ENCODE data around the gene TRIM37. TPM values are rescaled to one million over a fixed set of nuclear protein-coding genes. Genes with fewer than 3 reads are reported as not detected.

TRIM37 gene
- total RNA-seq, 6 experiments from 2014 or later, result 7.2 to 11.0 (median 9.0) TPM

DNA sequence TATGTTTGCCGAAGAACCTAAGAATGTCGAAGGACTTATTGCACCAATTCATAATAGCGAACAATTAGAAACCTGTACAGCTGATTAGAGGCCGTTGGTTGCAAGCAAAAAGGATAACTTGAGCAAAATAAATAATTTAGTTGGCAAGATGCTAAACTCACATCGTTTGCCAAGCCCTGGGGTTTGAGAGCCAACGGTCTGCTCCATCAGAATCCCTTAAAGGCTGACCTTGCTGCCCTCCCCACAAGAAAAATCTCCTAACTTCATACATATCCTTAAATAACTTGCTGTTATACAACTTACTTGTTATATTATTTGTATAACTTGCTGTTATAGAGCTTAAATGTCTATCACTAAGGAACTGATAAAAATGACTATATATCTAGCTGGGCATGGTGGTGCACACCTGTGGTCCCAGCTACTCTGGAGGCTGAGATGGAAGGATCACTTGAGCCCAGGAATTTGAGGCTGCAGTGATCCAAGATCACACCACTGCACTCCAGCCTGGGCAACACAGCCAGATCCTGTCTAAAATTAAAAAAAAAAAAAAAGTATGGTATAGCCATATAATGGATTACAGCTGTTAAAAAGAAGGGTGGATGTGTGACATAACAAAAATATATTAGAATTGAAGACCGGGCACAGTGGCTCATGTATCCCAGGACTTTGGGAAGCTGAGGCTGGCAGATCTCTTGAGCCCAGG is 1.9 kb upstream of the TRIM37 start:
- peaks cover 0 to 15% (median 4%) of the 10 kb centered on the region in 4 donors for H3K4me1 ChIP-seq
- ATAC-seq, result no peak
- H3K27me3 ChIP-seq, result no peaks in the 10 kb centered on the region
- no peak overlapping the region for H3K27ac ChIP-seq
- H3K9me3 ChIP-seq, result no peaks in the 10 kb centered on the region
- WGBS (ENCODE audit: insufficient coverage, low coverage, low lambda C conversion rate, missing lambda C conversion rate), result 84% methylated on average over 7 of the region's 7 CpGs
- intact Hi-C loops (cut with DNase I), result no loop called here
- no peak overlapping the region for H3K4me3 ChIP-seq
- DNase-seq, result no peak
- no peaks in the 10 kb centered on the region for H3K36me3 ChIP-seq
- TF ChIP-seq, protein P1, sequence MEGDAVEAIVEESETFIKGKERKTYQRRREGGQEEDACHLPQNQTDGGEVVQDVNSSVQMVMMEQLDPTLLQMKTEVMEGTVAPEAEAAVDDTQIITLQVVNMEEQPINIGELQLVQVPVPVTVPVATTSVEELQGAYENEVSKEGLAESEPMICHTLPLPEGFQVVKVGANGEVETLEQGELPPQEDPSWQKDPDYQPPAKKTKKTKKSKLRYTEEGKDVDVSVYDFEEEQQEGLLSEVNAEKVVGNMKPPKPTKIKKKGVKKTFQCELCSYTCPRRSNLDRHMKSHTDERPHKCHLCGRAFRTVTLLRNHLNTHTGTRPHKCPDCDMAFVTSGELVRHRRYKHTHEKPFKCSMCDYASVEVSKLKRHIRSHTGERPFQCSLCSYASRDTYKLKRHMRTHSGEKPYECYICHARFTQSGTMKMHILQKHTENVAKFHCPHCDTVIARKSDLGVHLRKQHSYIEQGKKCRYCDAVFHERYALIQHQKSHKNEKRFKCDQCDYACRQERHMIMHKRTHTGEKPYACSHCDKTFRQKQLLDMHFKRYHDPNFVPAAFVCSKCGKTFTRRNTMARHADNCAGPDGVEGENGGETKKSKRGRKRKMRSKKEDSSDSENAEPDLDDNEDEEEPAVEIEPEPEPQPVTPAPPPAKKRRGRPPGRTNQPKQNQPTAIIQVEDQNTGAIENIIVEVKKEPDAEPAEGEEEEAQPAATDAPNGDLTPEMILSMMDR (IDR thresholded peaks at IDR 0.05), result no peak
- no peak for TF ChIP-seq POLR2A (IDR thresholded peaks at IDR 0.05)

DNA sequence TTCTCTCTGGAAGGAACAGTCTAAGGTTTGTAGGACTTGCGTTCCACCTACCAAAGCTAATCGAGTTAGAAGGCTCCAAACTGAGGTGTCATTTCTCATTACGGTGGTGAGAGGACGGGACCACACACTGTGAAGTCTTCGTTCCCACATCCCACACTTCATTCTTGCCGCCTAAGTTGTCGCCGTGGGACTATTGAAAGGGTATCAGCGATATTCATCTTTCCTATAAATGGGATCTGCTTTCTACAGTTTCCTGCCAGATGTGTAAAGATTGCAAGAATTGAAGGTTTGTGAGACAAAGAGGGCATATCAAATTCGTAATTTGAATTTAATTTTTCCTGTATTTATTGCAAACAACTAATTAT is 608 bp upstream of the TRIM37 start:
- intact Hi-C loops (cut with DNase I), result no loop called here
- 1% methylated on average over 10 of the region's 10 CpGs for WGBS (ENCODE audit: insufficient coverage, low coverage, low lambda C conversion rate, missing lambda C conversion rate)
- Histone ChIP-seq H3K4me1 (peaks cover 0 to 15% (median 4%) of the 10 kb centered on the region in 4 donors), H3K9me3 (no peaks in the 10 kb centered on the region), H3K4me3 (peak overlapping the region; percentile 90 to 98 (median 97)), H3K36me3 (no peaks in the 10 kb centered on the region), H3K27me3 (no peaks in the 10 kb centered on the region), H3K27ac (peak overlapping the region in 2 of 3 donors; percentile 40 to 83)
- ATAC-seq, result no peak
- no peak for DNase-seq
- no peak for TF ChIP-seq POLR2A (IDR thresholded peaks at IDR 0.05)
- TF ChIP-seq, protein P1 (IDR thresholded peaks at IDR 0.05), result no peak

DNA sequence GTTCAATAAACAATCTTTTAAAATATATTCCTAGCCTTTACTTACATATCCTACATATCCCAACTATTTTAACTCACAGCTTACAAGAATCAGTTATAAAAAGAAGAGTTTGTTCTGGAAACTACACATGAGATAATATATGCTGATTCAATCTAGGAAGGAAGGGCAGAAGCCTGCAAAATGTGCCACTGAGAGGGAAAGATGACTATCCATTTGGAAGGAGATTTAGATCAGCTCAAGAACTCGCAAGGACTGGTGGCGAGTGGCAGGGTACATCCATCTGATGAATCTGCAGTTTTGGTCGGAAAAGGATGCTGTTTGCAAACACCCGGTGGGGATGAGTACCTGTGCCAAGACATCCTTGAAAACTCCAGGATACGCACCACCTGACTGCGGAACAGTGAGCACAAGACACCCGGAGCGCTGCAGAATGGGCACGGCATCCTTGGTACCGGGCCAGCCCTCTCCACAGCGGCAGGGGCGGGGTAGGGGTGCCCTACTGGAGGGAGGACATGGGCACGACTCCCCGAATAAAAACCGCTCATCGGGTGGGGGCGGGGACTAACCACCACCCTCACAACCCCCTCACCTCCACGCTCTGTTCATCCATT is 723 bp downstream of the TRIM37 start:
- no peaks in the 10 kb centered on the region for H3K27me3 ChIP-seq
- intact Hi-C loops (cut with DNase I), result no loop called here
- TF ChIP-seq POLR2A (IDR thresholded peaks at IDR 0.05), result no peak
- TF ChIP-seq, protein P1 (IDR thresholded peaks at IDR 0.05), result no peak
- ATAC-seq, result peak; percentile 52 to 60 (median 55)
- WGBS (ENCODE audit: insufficient coverage, low coverage, low lambda C conversion rate, missing lambda C conversion rate), result 0% methylated on average over 8 of the region's 18 CpGs
- H3K9me3 ChIP-seq, result no peaks in the 10 kb centered on the region
- peak; percentile 76 to 77 (median 77) for DNase-seq
- H3K4me3 ChIP-seq, result peak overlapping the region; percentile 90 to 98 (median 97)
- H3K4me1 ChIP-seq, result peaks cover 0 to 15% (median 4%) of the 10 kb centered on the region in 4 donors
- peak overlapping the region; percentile 52 to 85 (median 83) for H3K27ac ChIP-seq
- no peaks in the 10 kb centered on the region for H3K36me3 ChIP-seq

DNA sequence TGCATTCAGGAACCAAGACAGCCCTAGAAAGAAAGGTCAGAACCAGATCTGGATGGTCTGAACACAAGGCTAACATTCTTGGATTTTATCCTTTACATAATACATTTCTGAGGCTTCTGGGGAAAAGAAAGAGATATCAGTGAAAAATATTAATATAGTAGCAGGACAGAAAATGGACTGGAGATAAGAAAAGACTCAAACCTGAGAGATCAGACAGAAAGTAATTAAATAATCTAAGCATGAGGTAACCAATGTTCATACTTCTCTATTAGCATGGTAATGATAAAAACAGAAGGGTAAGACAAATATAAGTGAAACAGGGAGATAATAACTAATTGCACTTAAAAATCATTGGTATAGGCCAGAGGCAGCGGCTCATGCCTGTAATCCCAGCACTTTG is 5.5 kb downstream of the TRIM37 start:
- 100% methylated on average over 1 of the region's 1 CpG for WGBS (ENCODE audit: insufficient coverage, low coverage, low lambda C conversion rate, missing lambda C conversion rate)
- no peak overlapping the region for H3K27ac ChIP-seq
- ATAC-seq (no peak), DNase-seq (no peak)
- H3K4me1 ChIP-seq, result peaks cover 0 to 10% (median 4%) of the 10 kb centered on the region in 4 donors
- H3K4me3 ChIP-seq, result no peak overlapping the region
- H3K27me3 ChIP-seq, result no peaks in the 10 kb centered on the region
- intact Hi-C loops (cut with DNase I), result no loop called here
- TF ChIP-seq, protein P1 (IDR thresholded peaks at IDR 0.05), result no peak
- TF ChIP-seq POLR2A (IDR thresholded peaks at IDR 0.05), result no peak
- H3K9me3 ChIP-seq, result no peaks in the 10 kb centered on the region
- H3K36me3 ChIP-seq, result no peaks in the 10 kb centered on the region

All from right lobe of liver (tissue), 6 donors.